SJSA1 (cell line): ENCODE data around the gene CDC5L. TPM values are rescaled to one million over a fixed set of nuclear protein-coding genes. Genes with fewer than 3 reads are reported as not detected.
A peak's percentile ranks its signal among the peaks of the same experiment; 100 is the strongest.

Experiments
- DNase-seq, 2 experiments: peaks; one replicate each; pipeline ENCODE4 v3.0.0-alpha.2; 2015 to 2020; ENCODE audit warnings: low spot score in 2 of 2, low read depth in 1 of 2
- H3K27ac ChIP-seq: fragments of 250-450 bp; sonication (Bioruptor Pico); 2 replicates; pipeline ENCODE4 v1.5.1; 2020; ENCODE audit warnings: mild to moderate bottlenecking, moderate library complexity
- H3K27me3 ChIP-seq: fragments of 250-450 bp; sonication (Bioruptor Pico); replicated peaks from 2 replicates; pipeline ENCODE4 v1.5.1; 2020; ENCODE audit warnings: mild to moderate bottlenecking, moderate library complexity
- H3K36me3 ChIP-seq: fragments of 250-450 bp; sonication (Bioruptor Pico); 2 replicates; pipeline ENCODE4 v1.5.1; 2020; ENCODE audit warnings: mild to moderate bottlenecking
- H3K4me1 ChIP-seq: fragments of 250-450 bp; sonication (Bioruptor Pico); replicated peaks from 2 replicates; pipeline ENCODE4 v1.6.1; 2021; ENCODE audit warnings: mild to moderate bottlenecking
- H3K4me3 ChIP-seq: fragments of 250-450 bp; sonication (Bioruptor Pico); 2 replicates; pipeline ENCODE4 v1.5.1; 2020; ENCODE audit warnings: mild to moderate bottlenecking
- H3K9me3 ChIP-seq: fragments of 250-450 bp; sonication (Bioruptor Pico); replicated peaks from 2 replicates; pipeline ENCODE4 v1.5.1; 2020; ENCODE audit warnings: mild to moderate bottlenecking
- total RNA-seq: library from RNA; depleted of rRNA; stranded (reverse); fragments of >200 nt; shearing (Covaris generic); gene quantifications from 2 replicates; pipeline ENCODE4 v1.2.3, GENCODE V29; 2014

The CDC5L gene
- total RNA-seq, 1 experiment from 2014 or later, result 41.2 TPM

DNA sequence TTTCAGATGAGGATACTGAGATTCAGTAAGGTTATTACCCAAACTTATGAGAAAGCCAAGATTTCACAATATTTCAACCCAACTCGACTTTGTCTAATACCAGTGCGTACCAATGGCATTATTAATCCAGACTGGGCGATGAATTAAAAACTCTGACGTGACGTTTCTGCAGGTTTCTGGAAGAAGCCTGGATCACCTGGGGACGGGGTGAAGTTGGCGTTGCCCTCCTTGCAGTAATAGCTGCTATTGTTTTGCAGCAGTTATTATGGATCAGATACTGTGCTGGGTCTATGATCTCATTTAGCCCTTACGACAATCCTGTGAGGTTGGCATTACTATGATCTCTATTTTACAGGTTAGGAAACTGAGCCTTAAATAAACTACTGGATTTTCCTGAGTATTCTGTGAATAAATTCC is 569 bp upstream of the CDC5L start:
- Histone ChIP-seq H3K9me3 (no peaks in the 10 kb centered on the region), H3K4me1 (peaks cover 26% of the 10 kb centered on the region), H3K4me3 (peak overlapping the region; percentile 73), H3K36me3 (peaks cover 22% of the 10 kb centered on the region), H3K27ac (peak overlapping the region; percentile 84), H3K27me3 (no peaks in the 10 kb centered on the region)
- no peak for DNase-seq

DNA sequence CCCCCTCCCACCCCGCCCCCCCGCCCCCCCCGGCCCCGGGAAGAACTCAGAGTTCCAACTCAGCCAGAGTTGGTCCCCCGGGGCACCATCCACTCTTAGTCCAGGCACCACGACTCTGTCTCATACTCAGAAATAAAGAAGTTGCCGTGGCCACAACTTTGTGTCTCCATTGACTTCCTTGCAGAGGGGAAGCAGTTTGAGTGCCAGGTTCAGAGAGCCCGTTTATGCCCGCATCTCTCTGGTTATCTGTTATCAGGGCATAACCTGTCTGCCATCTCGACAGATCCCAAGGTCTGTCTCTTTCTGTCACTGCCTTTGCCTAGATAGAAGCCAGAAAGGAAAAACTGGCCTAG is 605 bp downstream of the CDC5L start:
- Histone ChIP-seq H3K4me1 (peaks cover 26% of the 10 kb centered on the region), H3K36me3 (peaks cover 32% of the 10 kb centered on the region), H3K27me3 (no peaks in the 10 kb centered on the region), H3K27ac (no peak overlapping the region), H3K4me3 (peak overlapping the region; percentile 73), H3K9me3 (no peaks in the 10 kb centered on the region)
- no peak for DNase-seq

DNA sequence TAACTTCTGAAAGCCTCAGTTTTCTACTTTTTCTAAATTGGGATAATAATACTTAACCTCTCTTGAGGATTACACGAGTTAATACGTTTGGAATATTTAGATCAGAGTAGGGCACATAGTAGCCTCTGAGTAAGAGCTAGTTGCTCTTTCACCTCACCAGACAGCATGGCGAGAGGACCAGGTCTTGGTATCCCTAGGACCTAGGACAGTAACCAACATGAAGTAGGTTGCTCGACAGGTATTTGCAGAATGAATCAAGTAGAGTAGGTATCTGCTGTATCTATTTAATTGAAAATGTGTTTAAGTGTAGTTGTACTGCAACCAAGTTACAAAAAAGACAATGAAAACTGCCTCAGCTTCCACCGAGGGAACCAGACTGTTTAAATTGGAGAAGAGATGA is 1.4 kb downstream of the CDC5L start:
- no peak for DNase-seq
- Histone ChIP-seq H3K36me3 (peaks cover 40% of the 10 kb centered on the region), H3K27me3 (no peaks in the 10 kb centered on the region), H3K4me3 (peak overlapping the region; percentile 73; the same call in 1 of the 2 replicates), H3K27ac (no peak overlapping the region), H3K4me1 (peaks cover 26% of the 10 kb centered on the region), H3K9me3 (no peaks in the 10 kb centered on the region)

DNA sequence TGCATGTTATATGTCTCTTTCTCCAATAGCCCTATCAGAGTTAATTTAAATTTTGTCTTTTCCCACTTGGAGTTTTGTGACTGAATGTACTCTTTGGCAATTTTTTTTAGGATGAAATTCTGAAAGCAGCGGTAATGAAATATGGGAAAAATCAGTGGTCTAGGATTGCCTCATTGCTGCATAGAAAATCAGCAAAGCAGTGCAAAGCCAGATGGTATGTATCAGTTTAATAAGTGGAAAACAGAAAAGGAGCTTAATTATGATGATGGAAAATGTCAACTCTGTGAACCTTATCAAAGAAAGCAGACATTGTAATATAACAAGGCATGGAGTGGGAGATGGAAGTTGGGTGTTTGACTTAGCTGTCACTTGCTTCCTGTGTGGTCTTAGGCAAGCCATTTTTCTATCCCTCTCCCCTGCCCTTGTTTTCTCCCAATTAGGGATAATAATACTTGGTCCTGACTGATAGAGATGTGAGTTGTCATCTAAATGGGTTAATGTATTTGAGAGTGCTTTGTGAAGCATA is 2.7 kb downstream of the CDC5L start:
- no peaks in the 10 kb centered on the region for H3K9me3 ChIP-seq
- no peaks in the 10 kb centered on the region for H3K27me3 ChIP-seq
- H3K4me3 ChIP-seq, result no peak overlapping the region
- H3K27ac ChIP-seq, result no peak overlapping the region
- peaks cover 50% of the 10 kb centered on the region for H3K36me3 ChIP-seq
- no peak for DNase-seq
- H3K4me1 ChIP-seq, result peaks cover 26% of the 10 kb centered on the region

DNA sequence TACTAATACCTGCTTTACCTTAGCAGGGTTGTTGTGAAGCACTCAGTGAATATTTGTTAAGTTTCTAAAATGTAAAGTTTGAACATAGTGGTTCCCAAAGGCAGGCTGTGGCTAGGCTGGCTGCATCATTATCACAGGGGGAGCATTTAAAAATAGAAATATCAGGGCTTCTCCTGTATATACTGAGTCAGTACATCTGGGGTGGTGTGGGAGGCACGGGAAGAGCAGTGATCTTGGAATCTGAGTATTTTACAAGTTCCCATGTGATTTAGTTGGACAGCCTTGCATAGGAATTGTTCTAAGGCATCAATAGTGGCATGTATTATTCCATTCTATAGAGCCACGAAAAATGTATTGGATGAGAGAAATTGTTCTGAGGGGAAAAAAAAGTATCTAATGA is 8.0 kb downstream of the CDC5L start:
- Histone ChIP-seq H3K27ac (no peak overlapping the region), H3K4me3 (no peak overlapping the region), H3K9me3 (no peaks in the 10 kb centered on the region), H3K27me3 (no peaks in the 10 kb centered on the region), H3K4me1 (no peaks in the 10 kb centered on the region), H3K36me3 (peaks cover 87% of the 10 kb centered on the region)
- DNase-seq, result no peak

DNA sequence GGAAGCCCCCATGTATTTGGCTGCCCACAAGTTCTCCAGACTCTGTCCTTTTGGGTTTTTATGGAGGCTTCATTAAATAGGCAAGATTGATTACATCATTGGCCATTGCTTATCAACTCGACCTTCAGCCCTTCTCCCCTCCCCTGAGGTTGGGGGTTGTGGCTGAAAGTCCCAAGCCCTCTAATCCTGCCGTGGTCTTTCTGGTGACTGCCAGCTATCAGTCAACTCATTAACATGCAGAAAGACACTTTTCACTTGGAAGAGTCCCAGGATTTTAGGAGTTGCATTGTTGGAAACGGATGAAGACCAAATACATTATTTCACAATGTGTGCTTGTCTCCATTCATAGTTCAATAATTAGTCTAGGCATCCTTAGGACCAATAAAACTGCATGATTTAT is 9.5 kb downstream of the CDC5L start:
- Histone ChIP-seq H3K36me3 (peaks cover 86% of the 10 kb centered on the region), H3K27ac (no peak overlapping the region), H3K4me3 (no peak overlapping the region), H3K4me1 (no peaks in the 10 kb centered on the region), H3K27me3 (no peaks in the 10 kb centered on the region), H3K9me3 (no peaks in the 10 kb centered on the region)
- DNase-seq, result no peak

DNA sequence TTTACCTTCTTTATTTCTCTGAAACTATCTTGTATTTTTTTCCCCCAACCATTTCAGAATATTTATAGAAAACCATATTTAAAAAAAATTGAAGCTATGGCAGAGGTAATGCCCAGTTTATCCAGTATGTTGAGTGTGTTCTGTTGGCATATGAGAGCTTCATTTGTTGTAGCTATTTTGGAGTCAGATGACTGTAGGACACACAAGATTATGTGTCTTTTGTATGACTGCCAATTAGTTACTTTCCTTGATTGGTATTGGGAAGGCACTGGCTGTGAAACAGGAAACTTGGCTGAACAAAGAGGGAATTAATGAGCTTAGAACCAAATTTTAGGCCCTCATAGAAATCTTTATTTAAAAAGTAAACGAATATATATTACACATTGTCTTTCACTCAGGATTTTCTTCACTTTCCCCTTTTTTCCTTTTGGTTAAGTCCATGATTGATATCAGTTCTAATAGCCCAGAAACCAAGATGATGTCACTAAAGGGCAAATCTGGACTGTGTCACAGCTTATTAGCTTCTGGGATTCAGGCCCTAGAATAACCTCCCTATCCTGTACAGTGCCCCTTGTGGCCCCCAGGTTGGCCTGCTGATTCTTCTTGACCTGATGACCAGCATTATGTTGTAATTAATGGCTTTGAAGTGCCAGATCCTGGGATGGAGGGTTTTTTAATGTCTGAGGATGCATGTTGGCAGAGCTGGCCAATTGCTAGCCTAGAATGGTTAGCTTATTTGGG is 10.1 kb downstream of the CDC5L start:
- H3K4me3 ChIP-seq, result no peak overlapping the region
- H3K27ac ChIP-seq, result no peak overlapping the region
- no peaks in the 10 kb centered on the region for H3K4me1 ChIP-seq
- DNase-seq, result no peak
- H3K9me3 ChIP-seq, result no peaks in the 10 kb centered on the region
- no peaks in the 10 kb centered on the region for H3K27me3 ChIP-seq
- H3K36me3 ChIP-seq, result peaks cover 84% of the 10 kb centered on the region

DNA sequence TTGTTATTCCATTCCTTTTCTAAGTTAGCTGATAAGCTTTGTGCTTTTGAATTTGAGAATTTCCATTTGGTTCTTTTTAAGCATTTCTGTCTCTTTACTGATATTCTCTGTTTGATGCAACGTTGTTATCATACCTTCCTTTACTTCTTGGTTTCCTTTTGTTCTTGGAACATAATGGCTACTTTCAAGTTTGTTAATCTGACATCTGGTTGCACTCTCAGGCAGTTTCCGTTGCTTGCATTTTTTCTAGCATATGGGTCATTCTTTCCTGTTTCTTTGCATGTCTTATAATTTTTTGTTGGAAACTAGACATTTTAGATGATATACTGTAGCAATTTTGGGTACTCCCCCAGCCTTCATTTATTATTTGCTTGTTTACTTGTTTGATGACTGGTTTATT is 12.5 kb downstream of the CDC5L start:
- Histone ChIP-seq H3K36me3 (peaks cover 81% of the 10 kb centered on the region), H3K27ac (no peak overlapping the region), H3K9me3 (no peaks in the 10 kb centered on the region), H3K27me3 (no peaks in the 10 kb centered on the region), H3K4me1 (no peaks in the 10 kb centered on the region), H3K4me3 (no peak overlapping the region)
- DNase-seq, result no peak

DNA sequence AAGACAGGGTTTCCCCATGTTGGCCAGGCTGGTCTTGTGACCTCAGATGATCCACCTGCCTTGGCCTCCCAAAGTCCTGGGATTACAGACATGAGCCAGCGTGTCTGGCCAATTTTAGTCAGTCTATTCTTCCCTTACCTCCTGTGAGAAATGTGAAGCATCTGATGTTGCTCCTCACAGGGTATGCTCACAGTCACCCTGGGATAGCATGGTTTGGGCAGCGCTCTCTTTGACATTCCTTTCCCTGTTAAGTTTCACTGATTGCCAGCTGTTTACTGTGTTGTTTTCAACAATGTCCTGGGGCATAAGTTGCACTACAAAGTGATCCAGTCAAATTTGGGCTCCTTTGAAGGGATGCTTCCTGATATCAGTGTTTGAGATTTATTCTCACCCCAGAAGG is 13.1 kb downstream of the CDC5L start:
- H3K27ac ChIP-seq, result no peak overlapping the region
- no peaks in the 10 kb centered on the region for H3K9me3 ChIP-seq
- no peak overlapping the region for H3K4me3 ChIP-seq
- no peak for DNase-seq
- no peaks in the 10 kb centered on the region for H3K27me3 ChIP-seq
- H3K36me3 ChIP-seq, result peaks cover 81% of the 10 kb centered on the region
- no peaks in the 10 kb centered on the region for H3K4me1 ChIP-seq

DNA sequence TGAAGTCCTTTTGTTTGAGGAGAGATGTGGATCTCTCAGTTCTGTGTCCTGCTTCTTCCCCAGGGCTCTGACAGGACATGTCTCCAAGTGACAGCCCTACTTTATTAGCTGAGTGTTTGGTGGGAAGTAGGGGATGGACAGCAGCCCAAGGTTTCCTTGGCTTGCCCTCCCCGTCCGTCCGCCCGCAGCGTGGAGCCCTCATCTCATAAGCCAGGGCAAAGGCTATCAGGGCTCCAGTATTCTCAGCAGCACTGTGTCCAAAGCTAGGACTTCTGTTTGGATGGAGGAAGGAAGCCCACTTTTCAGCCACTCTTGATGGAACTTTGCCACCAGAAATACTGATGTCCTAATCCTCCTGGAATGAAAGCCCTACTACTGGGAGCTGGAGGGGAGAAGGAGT is 13.6 kb downstream of the CDC5L start:
- H3K27ac ChIP-seq, result no peak overlapping the region
- peaks cover 79% of the 10 kb centered on the region for H3K36me3 ChIP-seq
- H3K9me3 ChIP-seq, result no peaks in the 10 kb centered on the region
- no peaks in the 10 kb centered on the region for H3K4me1 ChIP-seq
- DNase-seq, result no peak
- no peaks in the 10 kb centered on the region for H3K27me3 ChIP-seq
- no peak overlapping the region for H3K4me3 ChIP-seq

DNA sequence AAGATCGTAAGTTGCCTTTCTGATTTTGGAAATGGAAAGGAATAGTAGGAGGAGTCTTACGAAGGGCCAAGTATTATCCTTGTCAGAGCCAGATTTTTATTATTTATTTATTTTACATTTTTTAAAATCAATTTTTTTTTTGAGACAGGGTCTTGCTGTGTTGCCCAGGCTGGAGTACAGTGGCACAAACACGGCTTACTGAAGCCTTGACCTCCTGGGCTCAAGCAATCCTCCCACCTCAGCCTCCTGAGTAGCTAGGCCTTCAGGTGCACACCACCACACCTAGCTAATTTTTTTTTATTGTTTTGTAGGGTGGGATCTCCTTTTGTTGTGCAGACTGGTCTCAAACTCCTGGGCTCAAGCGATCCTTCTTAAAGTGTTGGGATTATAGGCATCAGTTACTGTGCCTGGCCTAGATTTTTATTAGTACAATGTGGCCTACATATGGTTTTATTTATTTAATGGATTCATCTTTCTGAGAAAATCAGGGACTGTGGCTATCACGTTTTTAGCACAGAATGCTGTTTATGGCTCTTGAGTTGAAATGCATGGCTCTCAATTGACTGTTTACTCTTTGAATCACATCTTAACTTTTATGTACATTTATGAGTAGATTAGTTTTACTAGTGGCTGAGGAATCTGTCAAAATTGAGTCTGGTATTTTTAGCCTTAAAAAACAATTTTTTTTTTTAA is 16.7 kb downstream of the CDC5L start:
- H3K4me1 ChIP-seq, result no peaks in the 10 kb centered on the region
- peaks cover 79% of the 10 kb centered on the region for H3K36me3 ChIP-seq
- H3K27ac ChIP-seq, result no peak overlapping the region
- H3K27me3 ChIP-seq, result no peaks in the 10 kb centered on the region
- no peak for DNase-seq
- no peak overlapping the region for H3K4me3 ChIP-seq
- H3K9me3 ChIP-seq, result no peaks in the 10 kb centered on the region

DNA sequence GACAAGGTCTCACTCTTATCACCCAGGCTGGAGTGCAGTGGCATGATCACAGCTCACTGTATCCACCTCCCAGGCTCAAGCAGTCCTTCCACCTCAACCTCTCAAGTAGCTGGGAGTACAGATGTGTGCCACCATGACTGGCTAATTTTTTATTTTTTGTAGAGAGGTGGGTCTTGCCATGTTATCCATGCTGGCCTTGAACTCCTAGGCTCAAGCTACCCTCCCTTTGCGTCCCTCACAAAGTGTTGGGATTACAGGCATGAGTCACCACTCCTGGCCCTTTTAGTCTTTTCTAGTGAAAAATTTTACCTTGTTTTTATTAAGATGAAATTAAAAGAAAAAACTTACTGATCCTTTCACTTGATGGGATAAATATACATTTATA is 17.2 kb downstream of the CDC5L start:
- no peaks in the 10 kb centered on the region for H3K27me3 ChIP-seq
- H3K27ac ChIP-seq, result no peak overlapping the region
- no peaks in the 10 kb centered on the region for H3K4me1 ChIP-seq
- no peak for DNase-seq
- no peaks in the 10 kb centered on the region for H3K9me3 ChIP-seq
- H3K36me3 ChIP-seq, result peaks cover 80% of the 10 kb centered on the region
- H3K4me3 ChIP-seq, result no peak overlapping the region

DNA sequence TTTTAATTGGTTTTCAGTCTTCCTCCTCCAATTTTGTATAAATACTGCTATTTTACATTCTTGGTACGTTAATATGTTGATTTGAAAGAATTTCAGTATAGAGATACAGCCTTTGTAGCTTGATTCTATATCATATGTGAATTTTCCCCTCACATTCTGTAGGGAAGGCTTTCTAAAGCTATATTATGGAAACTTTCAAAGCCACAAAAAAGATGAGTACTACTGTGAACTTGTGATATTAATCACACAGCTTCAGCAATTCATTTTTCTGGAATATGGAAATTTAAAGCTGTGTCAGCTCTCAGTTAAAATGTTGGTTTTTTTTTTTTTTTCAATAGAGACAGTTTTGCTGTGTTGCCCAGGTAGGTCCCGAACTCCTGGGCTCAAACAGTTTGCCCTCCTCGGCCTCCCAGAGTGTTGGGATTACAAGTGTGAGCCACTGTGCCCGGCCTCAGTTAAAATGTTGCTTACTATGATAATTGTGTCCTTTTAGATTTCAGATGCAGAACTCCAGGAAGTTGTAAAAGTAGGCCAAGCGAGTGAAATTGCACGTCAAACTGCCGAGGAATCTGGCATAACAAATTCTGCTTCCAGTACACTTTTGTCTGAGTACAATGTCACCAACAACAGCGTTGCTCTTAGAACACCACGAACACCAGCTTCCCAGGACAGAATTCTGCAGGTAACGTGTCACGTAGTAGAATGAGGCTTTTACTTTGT is 20.6 kb downstream of the CDC5L start:
- DNase-seq, result no peak
- Histone ChIP-seq H3K4me3 (no peak overlapping the region), H3K27me3 (no peaks in the 10 kb centered on the region), H3K27ac (no peak overlapping the region), H3K4me1 (no peaks in the 10 kb centered on the region), H3K9me3 (no peaks in the 10 kb centered on the region), H3K36me3 (peaks cover 77% of the 10 kb centered on the region)

DNA sequence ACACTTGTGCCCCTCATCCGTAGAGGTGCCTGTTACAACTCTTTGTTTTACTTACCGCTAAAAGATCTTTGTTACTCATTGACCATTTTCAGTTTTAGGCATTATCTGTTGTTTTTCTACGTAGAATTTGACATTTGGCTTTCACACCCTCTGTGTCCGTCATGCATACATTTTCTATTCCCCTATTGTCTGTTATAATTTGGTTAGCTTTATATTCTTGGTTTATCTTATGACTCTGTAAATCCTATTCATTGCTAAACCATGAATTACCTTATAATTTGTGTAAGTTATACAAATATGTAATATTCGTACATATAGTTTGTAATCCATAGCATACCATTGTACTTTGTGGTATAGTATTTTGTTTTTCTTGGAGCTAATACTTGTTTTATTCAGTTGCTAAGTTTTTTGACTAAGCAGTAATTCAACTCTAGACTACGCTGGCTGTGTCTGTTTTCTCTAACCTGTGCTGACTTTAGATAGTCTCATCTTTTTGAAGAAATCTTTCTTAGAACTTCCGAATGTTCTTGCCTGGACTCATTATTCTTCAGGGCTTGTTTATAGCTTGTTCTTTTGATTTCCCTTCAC is 21.8 kb downstream of the CDC5L start:
- Histone ChIP-seq H3K27ac (no peak overlapping the region), H3K36me3 (peaks cover 78% of the 10 kb centered on the region), H3K4me3 (no peak overlapping the region), H3K9me3 (no peaks in the 10 kb centered on the region), H3K27me3 (no peaks in the 10 kb centered on the region), H3K4me1 (no peaks in the 10 kb centered on the region)
- DNase-seq, result no peak
